ENCODE data around the gene MYOF.
"Not testable (repeated sequence)": the region's sequence is repeated elsewhere in the genome, so short reads cannot be mapped to it uniquely, and the experiment has no call there.

MYOF gene

GRCh38 chr10:93434991-93435491 lies 47.1 kb downstream of the MYOF start:
- no peak for DNase-seq (ENCODE audit: insufficient read length, low spot score)
- no peak for FAIRE-seq

- FAIRE-seq, result no peak
- DNase-seq (ENCODE audit: insufficient read length, low spot score), result no peak
These were observed 50.8 kb downstream of the MYOF start for GRCh38 chr10:93431361-93431760.

- FAIRE-seq, result no peak
- no peak for DNase-seq (ENCODE audit: insufficient read length, low spot score)
These were observed 56.3 kb downstream of the MYOF start for GRCh38 chr10:93425861-93426260.

- FAIRE-seq (no peak), DNase-seq (ENCODE audit: insufficient read length, low spot score) (no peak)
These were observed 60.0 kb downstream of the MYOF start for GRCh38 chr10:93422118-93422517.

GRCh38 chr10:93420944-93421825 lies 60.9 kb downstream of the MYOF start:
- no peak for DNase-seq (ENCODE audit: insufficient read length, low spot score)
- FAIRE-seq, result no peak

- FAIRE-seq (no peak), DNase-seq (ENCODE audit: insufficient read length, low spot score) (no peak)
These were observed 62.0 kb downstream of the MYOF start for GRCh38 chr10:93420091-93420490.

GRCh38 chr10:93419016-93419415 lies 63.1 kb downstream of the MYOF start:
- not testable (repeated sequence) for FAIRE-seq; DNase-seq (ENCODE audit: insufficient read length, low spot score)

GRCh38 chr10:93417921-93418320 lies 64.2 kb downstream of the MYOF start:
- FAIRE-seq, result no peak

GRCh38 chr10:93417266-93417665 lies 64.9 kb downstream of the MYOF start:
- FAIRE-seq (no peak), DNase-seq (ENCODE audit: insufficient read length, low spot score) (no peak)

More at GRCh38 chr10:93417921-93418320, 64.2 kb downstream of the MYOF start:
- DNase-seq (ENCODE audit: insufficient read length, low spot score), result no peak

- FAIRE-seq (no peak), DNase-seq (ENCODE audit: insufficient read length, low spot score) (no peak)
These were observed 65.3 kb downstream of the MYOF start for GRCh38 chr10:93416824-93417223.

- DNase-seq (ENCODE audit: insufficient read length, low spot score) (no peak), FAIRE-seq (no peak)
These were observed 66.4 kb downstream of the MYOF start for GRCh38 chr10:93415693-93416092.

- no peak for FAIRE-seq
- DNase-seq (ENCODE audit: insufficient read length, low spot score), result no peak
These were observed 68.9 kb downstream of the MYOF start for GRCh38 chr10:93413252-93413689.

- no peak for DNase-seq (ENCODE audit: insufficient read length, low spot score)
- FAIRE-seq, result no peak
These were observed 69.3 kb downstream of the MYOF start for GRCh38 chr10:93412801-93413200.

GRCh38 chr10:93410697-93411348 lies 71.3 kb downstream of the MYOF start:
- no peak for FAIRE-seq

GRCh38 chr10:93408783-93409182 lies 73.4 kb downstream of the MYOF start:
- FAIRE-seq (no peak), DNase-seq (ENCODE audit: insufficient read length, low spot score) (no peak)

More at GRCh38 chr10:93410697-93411348, 71.3 kb downstream of the MYOF start:
- DNase-seq (ENCODE audit: insufficient read length, low spot score), result no peak

GRCh38 chr10:93406364-93407145 lies 75.6 kb downstream of the MYOF start:
- FAIRE-seq, result no peak

GRCh38 chr10:93404048-93404354 lies 78.1 kb downstream of the MYOF start:
- FAIRE-seq (no peak), DNase-seq (ENCODE audit: insufficient read length, low spot score) (no peak)

More at GRCh38 chr10:93406364-93407145, 75.6 kb downstream of the MYOF start:
- DNase-seq (ENCODE audit: insufficient read length, low spot score), result no peak

- no peak for FAIRE-seq
- DNase-seq (ENCODE audit: insufficient read length, low spot score), result no peak
These were observed 78.7 kb downstream of the MYOF start for GRCh38 chr10:93403152-93404047.

GRCh38 chr10:93402192-93402591 lies 79.9 kb downstream of the MYOF start:
- DNase-seq (ENCODE audit: insufficient read length, low spot score), result no peak
- no peak for FAIRE-seq

- DNase-seq (ENCODE audit: insufficient read length, low spot score) (no peak), FAIRE-seq (no peak)
These were observed 83.6 kb downstream of the MYOF start for GRCh38 chr10:93398528-93398927.

All from GM19239 (cell line).